DOHH2 (cell line): ENCODE data around the gene SH3TC2.

Experiments
- CTCF ChIP-seq: fragments of 200-600 bp; sonication (generic); IDR thresholded peaks from one replicate; pipeline ENCODE4 v1.5.1; 2014; ENCODE audit warnings: antibody characterized with exemption, mild to moderate bottlenecking, low read depth, low read length; ENCODE audit not compliant: poor library complexity, severe bottlenecking
- EZH2phosphoT487 ChIP-seq: fragments of 200-600 bp; sonication (generic); IDR thresholded peaks from 2 replicates; pipeline ENCODE4 v1.6.1; 2017; ENCODE audit warnings: borderline replicate concordance, mild to moderate bottlenecking, antibody characterized with exemption, low read length, moderate library complexity, mixed read lengths

GRCh38 chr5:149072376-149072775 lies 9.5 kb upstream of the SH3TC2 start:
- no peak for TF ChIP-seq CTCF
- TF ChIP-seq EZH2phosphoT487 = no peak
